Upper lobe of right lung (tissue), 1 donor: Measurements from ENCODE around the gene SLC7A11. TPM values are rescaled to one million over a fixed set of nuclear protein-coding genes. Genes with fewer than 3 reads are reported as not detected.

Experiments used
- ATAC-seq: fragments of 200-7000 bp; cut with Tn5 transposase; one replicate; pipeline ENCODE4 v1.9.1; 2020; ENCODE audit warnings: mild to moderate bottlenecking, moderate library complexity
- DNase-seq: peaks from one replicate; pipeline ENCODE4 v3.0.0-alpha.2; 2020
- H3K27ac ChIP-seq: fragments of 200-600 bp; one replicate; pipeline ENCODE4 v1.8.0; 2022
- H3K27me3 ChIP-seq: fragments of 200-600 bp; one replicate; pipeline ENCODE4 v1.8.0; 2022; ENCODE audit warnings: mild to moderate bottlenecking
- H3K36me3 ChIP-seq: fragments of 200-600 bp; one replicate; pipeline ENCODE4 v1.8.0; 2022
- H3K4me1 ChIP-seq: fragments of 200-600 bp; one replicate; pipeline ENCODE4 v1.8.0; 2022
- H3K4me3 ChIP-seq: fragments of 200-600 bp; one replicate; pipeline ENCODE4 v1.8.0; 2022; ENCODE audit warnings: mild to moderate bottlenecking
- H3K9me3 ChIP-seq: fragments of 200-600 bp; one replicate; pipeline ENCODE4 v1.8.0; 2022
- intact Hi-C: fragments of 100-400 bp; cut with DNase I; formaldehyde crosslinking; loops from one replicate; pipeline ENCODE4 v1.11.0; 2022
- total RNA-seq: library from RNA; stranded (reverse); fragmentation: NEBNext Ultra II Directional; extraction: Animal tissue kit (Norgen Biotek cat#: 25700); gene quantifications from one replicate; pipeline ENCODE4 v1.2.1, GENCODE V29; 2021
- TF ChIP-seq, protein P1 (sequence below): fragments of 200-600 bp; IDR thresholded peaks from one replicate; pipeline ENCODE4 v1.8.0; 2022; ENCODE audit warnings: antibody characterized with exemption
- donor health status: DM: no; HTN: yes; CAD: no; lungs with severe emphysema.

The SLC7A11 gene
- total RNA-seq, 1 donor from 2014 or later = 3.8 TPM

- Histone ChIP-seq H3K36me3 (no peaks in the 10 kb centered on the region), H3K9me3 (no peaks in the 10 kb centered on the region), H3K4me1 (no peaks in the 10 kb centered on the region), H3K27me3 (no peaks in the 10 kb centered on the region), H3K27ac (no peak overlapping the region), H3K4me3 (no peak overlapping the region)
- intact Hi-C loops = no loop called here
- TF ChIP-seq, protein P1, sequence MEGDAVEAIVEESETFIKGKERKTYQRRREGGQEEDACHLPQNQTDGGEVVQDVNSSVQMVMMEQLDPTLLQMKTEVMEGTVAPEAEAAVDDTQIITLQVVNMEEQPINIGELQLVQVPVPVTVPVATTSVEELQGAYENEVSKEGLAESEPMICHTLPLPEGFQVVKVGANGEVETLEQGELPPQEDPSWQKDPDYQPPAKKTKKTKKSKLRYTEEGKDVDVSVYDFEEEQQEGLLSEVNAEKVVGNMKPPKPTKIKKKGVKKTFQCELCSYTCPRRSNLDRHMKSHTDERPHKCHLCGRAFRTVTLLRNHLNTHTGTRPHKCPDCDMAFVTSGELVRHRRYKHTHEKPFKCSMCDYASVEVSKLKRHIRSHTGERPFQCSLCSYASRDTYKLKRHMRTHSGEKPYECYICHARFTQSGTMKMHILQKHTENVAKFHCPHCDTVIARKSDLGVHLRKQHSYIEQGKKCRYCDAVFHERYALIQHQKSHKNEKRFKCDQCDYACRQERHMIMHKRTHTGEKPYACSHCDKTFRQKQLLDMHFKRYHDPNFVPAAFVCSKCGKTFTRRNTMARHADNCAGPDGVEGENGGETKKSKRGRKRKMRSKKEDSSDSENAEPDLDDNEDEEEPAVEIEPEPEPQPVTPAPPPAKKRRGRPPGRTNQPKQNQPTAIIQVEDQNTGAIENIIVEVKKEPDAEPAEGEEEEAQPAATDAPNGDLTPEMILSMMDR = no peak
- no peak for DNase-seq
- peak; percentile 36 for ATAC-seq
These were observed 21.2 kb upstream of the SLC7A11 start for GRCh38 chr4:138263247-138263816.

DNA sequence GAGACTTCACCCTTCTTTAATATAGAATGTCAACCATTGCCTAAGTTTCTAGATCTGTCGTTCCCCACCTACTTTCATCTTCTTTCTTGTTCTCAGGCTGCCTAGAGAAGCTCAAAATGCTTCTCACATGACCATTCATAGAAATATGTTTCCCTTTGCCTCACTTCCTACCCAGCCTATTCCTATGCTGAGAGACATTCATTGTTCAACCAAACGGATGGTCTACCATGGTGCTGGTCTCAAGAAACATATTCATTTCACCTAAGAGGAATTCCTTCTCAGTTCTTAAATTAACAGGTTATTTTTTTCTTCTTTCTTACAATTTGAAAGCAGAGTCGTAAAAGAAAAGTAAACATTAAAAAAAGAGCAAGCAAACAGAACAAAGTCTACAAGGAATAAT is 20.3 kb upstream of the SLC7A11 start:
- Histone ChIP-seq H3K36me3 (no peaks in the 10 kb centered on the region), H3K27me3 (no peaks in the 10 kb centered on the region), H3K4me3 (no peak overlapping the region), H3K27ac (no peak overlapping the region), H3K9me3 (no peaks in the 10 kb centered on the region), H3K4me1 (no peaks in the 10 kb centered on the region)
- DNase-seq (no peak), ATAC-seq (no peak)
- TF ChIP-seq, protein P1 = no peak
- intact Hi-C loops = no loop called here

- Histone ChIP-seq H3K27me3 (no peaks in the 10 kb centered on the region), H3K27ac (no peak overlapping the region), H3K36me3 (no peaks in the 10 kb centered on the region), H3K4me3 (no peak overlapping the region), H3K4me1 (no peaks in the 10 kb centered on the region), H3K9me3 (no peaks in the 10 kb centered on the region)
- ATAC-seq (no peak), DNase-seq (no peak)
- TF ChIP-seq, protein P1 = no peak
- intact Hi-C loops = no loop called here
These were observed 19.9 kb upstream of the SLC7A11 start for GRCh38 chr4:138262030-138262429.

GRCh38 chr4:138259824-138260223 is 17.7 kb upstream of the SLC7A11 start:
- TF ChIP-seq, protein P1 = no peak
- Histone ChIP-seq H3K4me3 (no peak overlapping the region), H3K4me1 (no peaks in the 10 kb centered on the region), H3K27ac (no peak overlapping the region), H3K27me3 (no peaks in the 10 kb centered on the region), H3K36me3 (no peaks in the 10 kb centered on the region), H3K9me3 (no peaks in the 10 kb centered on the region)
- intact Hi-C loops = no loop called here
- ATAC-seq = no peak
- DNase-seq = no peak

DNA sequence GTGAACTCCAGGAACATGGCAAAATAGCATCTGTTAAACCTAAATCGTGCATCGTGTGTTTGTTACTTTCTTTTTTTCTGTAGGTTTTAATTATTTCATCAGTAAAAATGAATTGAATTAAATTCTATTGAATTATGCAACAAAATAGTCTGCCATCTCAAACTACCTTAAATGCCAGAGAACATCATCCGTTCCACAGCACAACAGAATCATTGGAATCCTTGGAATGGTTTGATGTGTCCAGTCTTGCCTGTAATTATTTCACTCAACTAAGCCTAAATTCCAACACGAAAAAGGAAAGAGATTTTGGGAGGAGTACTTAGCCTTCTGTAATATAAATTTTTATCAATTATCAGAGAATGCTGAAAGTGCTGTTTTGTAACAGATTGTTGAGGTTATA is 17.1 kb upstream of the SLC7A11 start:
- H3K4me1 ChIP-seq = no peaks in the 10 kb centered on the region
- intact Hi-C loops = no loop called here
- no peak overlapping the region for H3K27ac ChIP-seq
- TF ChIP-seq, protein P1 = no peak
- no peaks in the 10 kb centered on the region for H3K36me3 ChIP-seq
- H3K4me3 ChIP-seq = no peak overlapping the region
- H3K27me3 ChIP-seq = no peaks in the 10 kb centered on the region
- ATAC-seq (no peak), DNase-seq (no peak)
- H3K9me3 ChIP-seq = no peaks in the 10 kb centered on the region

GRCh38 chr4:138256608-138257007 is 14.5 kb upstream of the SLC7A11 start:
- TF ChIP-seq, protein P1 = no peak
- DNase-seq (no peak), ATAC-seq (no peak)
- H3K4me1 ChIP-seq = no peaks in the 10 kb centered on the region
- no peak overlapping the region for H3K4me3 ChIP-seq
- no peaks in the 10 kb centered on the region for H3K27me3 ChIP-seq
- H3K9me3 ChIP-seq = no peaks in the 10 kb centered on the region
- no peak overlapping the region for H3K27ac ChIP-seq
- intact Hi-C loops = no loop called here
- no peaks in the 10 kb centered on the region for H3K36me3 ChIP-seq
